Measurements from ENCODE around the gene OAF.

DNA sequence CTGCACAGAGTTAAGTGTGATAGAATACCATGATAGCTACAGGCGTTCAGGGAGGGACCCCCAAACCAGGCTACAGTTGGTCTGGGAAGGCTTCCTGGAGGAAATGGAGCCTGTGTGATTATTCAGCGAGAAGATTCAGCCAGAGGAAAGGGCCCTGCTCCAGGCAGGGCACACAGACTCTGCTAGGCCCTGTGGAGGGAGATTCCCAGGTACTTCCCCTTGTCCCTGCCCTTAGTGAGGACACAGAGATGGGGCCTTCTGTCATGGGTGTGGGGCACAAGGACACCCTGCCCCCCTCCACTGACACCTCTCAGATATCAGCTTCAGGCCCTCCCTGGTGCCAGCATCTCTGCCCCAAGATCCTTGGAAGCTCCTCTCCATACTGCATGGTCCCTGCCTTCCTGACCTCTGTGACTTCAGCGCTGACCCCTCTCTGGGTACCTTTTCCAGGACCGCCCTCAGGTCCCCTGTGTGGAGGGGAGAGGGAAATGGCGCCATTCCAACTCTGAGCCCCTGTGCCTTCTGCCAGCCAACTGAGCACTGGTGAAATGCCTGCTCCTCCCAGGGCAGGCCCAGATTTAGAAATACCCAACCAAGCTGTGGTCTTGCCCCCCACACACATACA, 16.5 kb downstream of the OAF start:
- TF ChIP-seq, protein P1, sequence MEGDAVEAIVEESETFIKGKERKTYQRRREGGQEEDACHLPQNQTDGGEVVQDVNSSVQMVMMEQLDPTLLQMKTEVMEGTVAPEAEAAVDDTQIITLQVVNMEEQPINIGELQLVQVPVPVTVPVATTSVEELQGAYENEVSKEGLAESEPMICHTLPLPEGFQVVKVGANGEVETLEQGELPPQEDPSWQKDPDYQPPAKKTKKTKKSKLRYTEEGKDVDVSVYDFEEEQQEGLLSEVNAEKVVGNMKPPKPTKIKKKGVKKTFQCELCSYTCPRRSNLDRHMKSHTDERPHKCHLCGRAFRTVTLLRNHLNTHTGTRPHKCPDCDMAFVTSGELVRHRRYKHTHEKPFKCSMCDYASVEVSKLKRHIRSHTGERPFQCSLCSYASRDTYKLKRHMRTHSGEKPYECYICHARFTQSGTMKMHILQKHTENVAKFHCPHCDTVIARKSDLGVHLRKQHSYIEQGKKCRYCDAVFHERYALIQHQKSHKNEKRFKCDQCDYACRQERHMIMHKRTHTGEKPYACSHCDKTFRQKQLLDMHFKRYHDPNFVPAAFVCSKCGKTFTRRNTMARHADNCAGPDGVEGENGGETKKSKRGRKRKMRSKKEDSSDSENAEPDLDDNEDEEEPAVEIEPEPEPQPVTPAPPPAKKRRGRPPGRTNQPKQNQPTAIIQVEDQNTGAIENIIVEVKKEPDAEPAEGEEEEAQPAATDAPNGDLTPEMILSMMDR (conservative IDR thresholded peaks at IDR 0.05; ENCODE audit: low read depth in 2 of 2), result no peak
- TF ChIP-seq EZH2 (IDR thresholded peaks at IDR 0.05; ENCODE audit: low read depth, unreplicated experiment) (no peak), POLR2AphosphoS5 (IDR thresholded peaks at IDR 0.05; ENCODE audit: low read depth) (no peak), EZH2phosphoT487 (IDR thresholded peaks at IDR 0.05; ENCODE audit: unreplicated experiment) (no peak), ZNF331 (CRISPR knock-in tag; IDR thresholded peaks at IDR 0.05; ENCODE audit: low read depth) (no peak), CREB1 (CRISPR knock-in tag; IDR thresholded peaks at IDR 0.05; ENCODE audit: low read depth) (no peak), NANOG (IDR thresholded peaks at IDR 0.05; ENCODE audit: borderline replicate concordance) (no peak)
- TF ChIP-seq, protein P2, sequence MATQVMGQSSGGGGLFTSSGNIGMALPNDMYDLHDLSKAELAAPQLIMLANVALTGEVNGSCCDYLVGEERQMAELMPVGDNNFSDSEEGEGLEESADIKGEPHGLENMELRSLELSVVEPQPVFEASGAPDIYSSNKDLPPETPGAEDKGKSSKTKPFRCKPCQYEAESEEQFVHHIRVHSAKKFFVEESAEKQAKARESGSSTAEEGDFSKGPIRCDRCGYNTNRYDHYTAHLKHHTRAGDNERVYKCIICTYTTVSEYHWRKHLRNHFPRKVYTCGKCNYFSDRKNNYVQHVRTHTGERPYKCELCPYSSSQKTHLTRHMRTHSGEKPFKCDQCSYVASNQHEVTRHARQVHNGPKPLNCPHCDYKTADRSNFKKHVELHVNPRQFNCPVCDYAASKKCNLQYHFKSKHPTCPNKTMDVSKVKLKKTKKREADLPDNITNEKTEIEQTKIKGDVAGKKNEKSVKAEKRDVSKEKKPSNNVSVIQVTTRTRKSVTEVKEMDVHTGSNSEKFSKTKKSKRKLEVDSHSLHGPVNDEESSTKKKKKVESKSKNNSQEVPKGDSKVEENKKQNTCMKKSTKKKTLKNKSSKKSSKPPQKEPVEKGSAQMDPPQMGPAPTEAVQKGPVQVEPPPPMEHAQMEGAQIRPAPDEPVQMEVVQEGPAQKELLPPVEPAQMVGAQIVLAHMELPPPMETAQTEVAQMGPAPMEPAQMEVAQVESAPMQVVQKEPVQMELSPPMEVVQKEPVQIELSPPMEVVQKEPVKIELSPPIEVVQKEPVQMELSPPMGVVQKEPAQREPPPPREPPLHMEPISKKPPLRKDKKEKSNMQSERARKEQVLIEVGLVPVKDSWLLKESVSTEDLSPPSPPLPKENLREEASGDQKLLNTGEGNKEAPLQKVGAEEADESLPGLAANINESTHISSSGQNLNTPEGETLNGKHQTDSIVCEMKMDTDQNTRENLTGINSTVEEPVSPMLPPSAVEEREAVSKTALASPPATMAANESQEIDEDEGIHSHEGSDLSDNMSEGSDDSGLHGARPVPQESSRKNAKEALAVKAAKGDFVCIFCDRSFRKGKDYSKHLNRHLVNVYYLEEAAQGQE (IDR thresholded peaks at IDR 0.05; ENCODE audit: unreplicated experiment), result no peak
- TF ChIP-seq, protein P3, sequence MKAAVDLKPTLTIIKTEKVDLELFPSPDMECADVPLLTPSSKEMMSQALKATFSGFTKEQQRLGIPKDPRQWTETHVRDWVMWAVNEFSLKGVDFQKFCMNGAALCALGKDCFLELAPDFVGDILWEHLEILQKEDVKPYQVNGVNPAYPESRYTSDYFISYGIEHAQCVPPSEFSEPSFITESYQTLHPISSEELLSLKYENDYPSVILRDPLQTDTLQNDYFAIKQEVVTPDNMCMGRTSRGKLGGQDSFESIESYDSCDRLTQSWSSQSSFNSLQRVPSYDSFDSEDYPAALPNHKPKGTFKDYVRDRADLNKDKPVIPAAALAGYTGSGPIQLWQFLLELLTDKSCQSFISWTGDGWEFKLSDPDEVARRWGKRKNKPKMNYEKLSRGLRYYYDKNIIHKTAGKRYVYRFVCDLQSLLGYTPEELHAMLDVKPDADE (IDR thresholded peaks at IDR 0.05), result no peak

Measured in GM23338 (cell line).